SKM-1 (cell line): ENCODE data around the gene DNAJC17.
A peak's percentile ranks its signal among the peaks of the same experiment; 100 is the strongest.

Source experiments
- DNase-seq: peaks from one replicate; lab custom pipeline; 2025; ENCODE audit not compliant: unreplicated experiment; lab: John Stamatoyannopoulos, UW

Gene DNAJC17

DNA sequence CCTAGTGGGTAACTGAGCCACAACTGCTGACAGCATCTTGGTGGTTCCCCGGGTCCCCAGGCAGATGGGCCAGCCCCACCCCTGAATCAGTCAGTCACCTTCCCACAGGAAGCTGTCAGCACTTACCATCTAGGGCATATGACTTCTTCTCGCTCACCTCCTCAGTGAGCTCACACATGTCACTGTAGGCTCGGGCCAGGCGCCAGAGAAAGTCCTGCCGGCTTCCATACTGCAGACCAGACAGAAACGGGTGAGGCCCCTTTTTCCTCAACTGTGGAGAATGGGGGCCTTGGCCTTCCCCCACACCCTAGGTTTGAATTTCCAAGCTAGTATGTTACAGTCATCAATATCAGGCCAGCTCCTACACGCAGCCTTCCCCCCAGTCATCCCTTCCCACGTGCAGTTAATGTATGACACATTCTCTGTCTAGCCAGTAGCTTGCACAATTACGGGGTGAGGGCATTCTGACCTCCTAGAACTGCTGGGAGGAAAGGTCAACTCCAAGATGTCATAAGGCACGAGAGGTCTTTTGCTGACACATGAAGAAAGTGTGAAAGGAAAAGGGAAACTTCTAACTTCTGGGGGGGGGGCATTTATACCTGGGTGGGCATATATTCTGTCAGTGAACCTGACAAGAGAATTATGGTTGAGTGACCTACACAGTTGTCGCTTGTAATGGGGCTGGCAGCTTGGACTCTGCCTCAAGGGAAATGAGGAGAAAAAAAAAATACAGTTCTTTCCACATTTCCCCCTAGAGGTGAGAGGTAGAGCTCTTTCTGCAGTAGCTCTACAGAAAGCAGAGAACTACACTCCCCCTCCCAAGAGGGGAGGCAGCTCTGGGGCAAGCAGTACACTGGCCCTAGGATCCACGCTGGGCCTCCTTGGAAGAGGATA is 63.1 kb downstream of the DNAJC17 start:
- peak; percentile 31 for DNase-seq

GRCh38 chr15:40743485-40743901 is 63.8 kb downstream of the DNAJC17 start:
- DNase-seq = no peak

GRCh38 chr15:40739854-40740253 is 67.4 kb downstream of the DNAJC17 start:
- no peak for DNase-seq

DNA sequence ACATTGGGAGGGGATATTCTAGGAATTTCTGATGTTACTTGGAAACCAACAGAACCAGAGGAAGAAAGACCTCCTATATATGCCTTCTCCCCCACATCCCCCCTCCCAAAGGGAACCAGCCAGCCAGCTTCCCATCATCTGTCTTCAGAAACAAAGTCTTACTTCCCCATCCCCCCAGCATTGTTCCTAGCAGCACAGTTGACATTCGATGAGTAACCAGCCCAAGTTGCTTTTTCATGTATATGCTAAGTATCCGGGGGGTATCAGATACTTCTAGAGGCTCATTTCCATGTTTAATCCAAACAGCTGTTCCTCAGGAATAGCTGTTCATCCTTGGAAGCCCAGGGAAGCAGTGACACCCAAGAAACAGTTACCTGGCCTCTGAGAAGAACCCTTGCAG is 68.2 kb downstream of the DNAJC17 start:
- no peak for DNase-seq

- DNase-seq = no peak
These were observed 70.2 kb downstream of the DNAJC17 start for GRCh38 chr15:40737048-40737447.

- DNase-seq = no peak
These were observed 70.7 kb downstream of the DNAJC17 start for GRCh38 chr15:40736575-40736974.

DNA sequence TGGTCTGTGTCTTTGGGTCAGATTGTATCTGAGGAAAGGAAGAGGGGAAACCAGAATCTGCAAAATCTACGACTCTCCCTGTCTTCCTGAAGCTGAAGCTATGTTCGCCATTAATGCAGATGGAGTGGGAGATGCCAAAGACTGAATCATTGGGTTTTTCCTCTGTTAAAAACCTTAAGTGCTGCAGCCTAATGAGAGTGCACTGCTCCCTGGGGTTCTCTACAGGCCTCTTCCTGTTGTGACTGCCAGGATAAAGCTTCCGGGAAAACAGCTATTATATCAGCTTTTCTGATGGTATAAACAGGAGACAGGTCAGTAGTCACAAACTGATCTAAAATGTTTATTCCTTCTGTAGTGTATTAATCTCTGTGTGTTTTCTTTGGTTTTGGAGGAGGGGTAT is 76.2 kb downstream of the DNAJC17 start:
- no peak for DNase-seq

GRCh38 chr15:40723919-40724318 is 83.4 kb downstream of the DNAJC17 start:
- DNase-seq = no peak

DNA sequence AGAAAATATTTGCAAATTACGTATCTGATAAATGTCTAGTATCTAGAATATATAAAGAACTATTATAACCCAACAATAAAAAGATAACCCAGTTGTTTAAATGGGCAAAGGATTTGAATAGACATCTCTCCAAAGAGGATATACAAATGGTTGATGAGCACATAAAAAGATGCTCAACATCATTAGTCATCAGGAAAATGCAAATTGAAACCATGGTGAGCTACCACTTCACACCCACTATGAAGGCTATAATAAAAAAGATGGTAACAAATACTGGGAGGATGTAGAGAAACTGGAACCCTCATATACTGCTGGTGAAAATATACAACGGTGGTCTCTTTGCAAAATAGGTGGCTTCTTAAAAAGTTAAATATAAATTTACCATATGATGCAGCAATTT is 84.3 kb downstream of the DNAJC17 start:
- DNase-seq = no peak

- no peak for DNase-seq
These were observed 84.9 kb downstream of the DNAJC17 start for GRCh38 chr15:40722354-40722753.

- no peak for DNase-seq
These were observed 85.6 kb downstream of the DNAJC17 start for GRCh38 chr15:40721701-40722100.

DNA sequence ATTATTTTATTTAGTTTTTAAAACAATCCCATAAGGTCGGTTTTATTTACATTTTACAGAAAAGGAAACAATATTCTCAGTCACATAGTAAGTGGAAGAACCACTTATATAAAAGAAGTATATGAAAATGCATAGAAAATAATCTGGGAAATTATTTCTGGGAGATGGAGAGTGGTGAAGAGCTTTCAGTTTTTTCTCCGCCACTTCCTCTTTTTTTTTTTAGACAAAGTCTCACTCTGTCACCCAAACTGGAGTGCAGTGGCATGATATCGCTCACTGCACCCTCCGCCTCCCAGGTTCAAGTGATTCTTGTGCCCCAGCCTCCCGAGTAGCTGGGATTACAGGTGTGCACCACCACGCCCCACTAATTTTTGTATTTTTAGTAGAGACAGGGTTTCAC is 91.1 kb downstream of the DNAJC17 start:
- no peak for DNase-seq
